Spleen (tissue), 7 donors: ENCODE data around the gene FAM3C.

Source experiments
- POLR2A ChIP-seq, 3 donors: fragments of 450-650 bp; IDR thresholded peaks; one replicate each; pipeline ENCODE4 v1.5.1; 2017; ENCODE audit warnings: antibody characterized with exemption in 3 of 3, mild to moderate bottlenecking in 1 of 3
- POLR2AphosphoS5 ChIP-seq, 3 donors: sonication (generic); formaldehyde crosslinking; IDR thresholded peaks; one replicate each; pipeline ENCODE4 v1.5.1; 2017; ENCODE audit warnings: antibody characterized with exemption in 3 of 3
- TF ChIP-seq, protein P1 (sequence below), 11 experiments: fragments of 200-600 bp in 7 of 11; fragments of 450-650 bp in 4 of 11; sonication (generic) in 4 of 11; IDR thresholded peaks in 8 of 11; conservative IDR thresholded peaks in 3 of 11; 1 replicate in 7 of 11; 2 replicates in 4 of 11; pipeline versions ENCODE4 v1.4.0 to v1.8.0; 2016 to 2021; ENCODE audit warnings: antibody characterized with exemption in 11 of 11, inconsistent platforms in 4 of 11, mild to moderate bottlenecking in 1 of 11
- donor health status: DM: no; HTN: no; CAD: no; lungs with moderate emphysema.
- donor health status: DM: no; HTN: no; CAD: no.
- donor health status: DM: no; HTN: no; CAD: no.

DNA sequence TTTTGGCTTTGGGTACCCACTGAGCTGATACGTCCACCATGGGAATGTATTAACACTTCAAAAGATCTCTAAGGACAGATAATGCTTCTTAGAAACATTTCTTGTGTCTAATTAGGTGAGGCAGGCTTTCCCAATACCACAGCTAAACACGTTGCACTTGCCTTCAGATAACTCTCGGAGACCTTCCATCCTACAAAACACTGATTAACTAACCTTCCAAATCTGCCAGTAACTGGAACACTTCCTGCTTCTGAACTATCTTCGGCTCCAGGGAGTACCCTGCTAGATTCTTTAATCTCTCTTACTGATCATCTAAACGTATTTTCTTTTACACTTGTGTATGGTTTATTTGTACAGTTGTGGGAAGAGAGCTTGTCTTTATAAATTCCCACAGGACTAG lies 68.4 kb downstream of the FAM3C start:
- TF ChIP-seq, protein P1, sequence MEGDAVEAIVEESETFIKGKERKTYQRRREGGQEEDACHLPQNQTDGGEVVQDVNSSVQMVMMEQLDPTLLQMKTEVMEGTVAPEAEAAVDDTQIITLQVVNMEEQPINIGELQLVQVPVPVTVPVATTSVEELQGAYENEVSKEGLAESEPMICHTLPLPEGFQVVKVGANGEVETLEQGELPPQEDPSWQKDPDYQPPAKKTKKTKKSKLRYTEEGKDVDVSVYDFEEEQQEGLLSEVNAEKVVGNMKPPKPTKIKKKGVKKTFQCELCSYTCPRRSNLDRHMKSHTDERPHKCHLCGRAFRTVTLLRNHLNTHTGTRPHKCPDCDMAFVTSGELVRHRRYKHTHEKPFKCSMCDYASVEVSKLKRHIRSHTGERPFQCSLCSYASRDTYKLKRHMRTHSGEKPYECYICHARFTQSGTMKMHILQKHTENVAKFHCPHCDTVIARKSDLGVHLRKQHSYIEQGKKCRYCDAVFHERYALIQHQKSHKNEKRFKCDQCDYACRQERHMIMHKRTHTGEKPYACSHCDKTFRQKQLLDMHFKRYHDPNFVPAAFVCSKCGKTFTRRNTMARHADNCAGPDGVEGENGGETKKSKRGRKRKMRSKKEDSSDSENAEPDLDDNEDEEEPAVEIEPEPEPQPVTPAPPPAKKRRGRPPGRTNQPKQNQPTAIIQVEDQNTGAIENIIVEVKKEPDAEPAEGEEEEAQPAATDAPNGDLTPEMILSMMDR (IDR thresholded peaks at IDR 0.05 in 8 of 11, conservative IDR thresholded peaks at IDR 0.05 in 3 of 11) = no peak
- TF ChIP-seq POLR2A (IDR thresholded peaks at IDR 0.05) (no peak), POLR2AphosphoS5 (IDR thresholded peaks at IDR 0.05) (no peak)
